Ammon's horn (tissue), 1 donor: Measurements from ENCODE around the gene UPF3A.
A peak's percentile ranks its signal among the peaks of the same experiment; 100 is the strongest.
"Not testable (repeated sequence)": the region's sequence is repeated elsewhere in the genome, so short reads cannot be mapped to it uniquely, and the experiment has no call there.

Source experiments
- DNase-seq: peaks from one replicate; pipeline ENCODE4 v3.0.0-alpha.2; 2016; ENCODE audit warnings: low spot score

Gene UPF3A

DNA sequence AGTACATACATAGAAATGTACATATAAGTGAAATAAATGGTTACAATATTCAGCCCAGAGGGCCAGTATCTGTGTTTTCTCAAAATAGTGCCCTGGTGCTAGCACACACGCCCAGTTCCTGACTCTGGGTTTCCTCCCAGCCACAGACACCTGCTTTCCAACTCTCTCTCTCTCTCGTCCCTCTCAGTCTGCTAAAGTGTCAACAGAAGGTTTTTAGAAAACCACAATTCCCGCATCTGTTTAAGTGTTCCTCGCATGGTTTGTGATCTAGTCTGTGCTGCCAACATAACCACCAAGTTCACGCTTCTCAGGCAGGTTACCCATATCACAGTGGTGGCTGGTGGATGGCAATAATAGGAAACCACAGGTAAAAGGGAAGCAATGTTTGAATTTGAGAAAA is 17.8 kb upstream of the UPF3A start:
- no peak for DNase-seq

DNA sequence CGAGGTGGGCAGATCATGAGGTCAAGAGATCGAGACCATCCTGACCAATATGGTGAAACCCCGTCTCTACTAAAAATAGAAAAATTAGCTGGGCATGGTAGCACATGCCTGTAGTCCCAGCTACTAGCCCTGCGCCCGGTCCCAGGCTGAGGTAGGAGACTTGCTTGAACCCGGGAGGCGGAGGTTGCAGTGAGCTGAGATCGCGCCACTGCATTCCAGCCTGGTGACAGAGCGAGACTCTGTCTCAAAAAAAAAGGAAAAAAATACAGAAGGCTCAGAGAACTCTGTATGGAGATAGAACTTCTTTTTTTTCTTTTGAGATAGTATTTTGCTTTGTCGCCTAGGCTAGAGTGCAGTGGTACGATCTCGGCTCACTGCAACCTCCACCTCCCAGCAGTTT is 17.1 kb upstream of the UPF3A start:
- DNase-seq: not testable (repeated sequence)

GRCh38 chr13:114264886-114265611 is 16.4 kb upstream of the UPF3A start:
- no peak for DNase-seq

- DNase-seq: no peak
These were observed 15.2 kb upstream of the UPF3A start for GRCh38 chr13:114266241-114266640.

DNA sequence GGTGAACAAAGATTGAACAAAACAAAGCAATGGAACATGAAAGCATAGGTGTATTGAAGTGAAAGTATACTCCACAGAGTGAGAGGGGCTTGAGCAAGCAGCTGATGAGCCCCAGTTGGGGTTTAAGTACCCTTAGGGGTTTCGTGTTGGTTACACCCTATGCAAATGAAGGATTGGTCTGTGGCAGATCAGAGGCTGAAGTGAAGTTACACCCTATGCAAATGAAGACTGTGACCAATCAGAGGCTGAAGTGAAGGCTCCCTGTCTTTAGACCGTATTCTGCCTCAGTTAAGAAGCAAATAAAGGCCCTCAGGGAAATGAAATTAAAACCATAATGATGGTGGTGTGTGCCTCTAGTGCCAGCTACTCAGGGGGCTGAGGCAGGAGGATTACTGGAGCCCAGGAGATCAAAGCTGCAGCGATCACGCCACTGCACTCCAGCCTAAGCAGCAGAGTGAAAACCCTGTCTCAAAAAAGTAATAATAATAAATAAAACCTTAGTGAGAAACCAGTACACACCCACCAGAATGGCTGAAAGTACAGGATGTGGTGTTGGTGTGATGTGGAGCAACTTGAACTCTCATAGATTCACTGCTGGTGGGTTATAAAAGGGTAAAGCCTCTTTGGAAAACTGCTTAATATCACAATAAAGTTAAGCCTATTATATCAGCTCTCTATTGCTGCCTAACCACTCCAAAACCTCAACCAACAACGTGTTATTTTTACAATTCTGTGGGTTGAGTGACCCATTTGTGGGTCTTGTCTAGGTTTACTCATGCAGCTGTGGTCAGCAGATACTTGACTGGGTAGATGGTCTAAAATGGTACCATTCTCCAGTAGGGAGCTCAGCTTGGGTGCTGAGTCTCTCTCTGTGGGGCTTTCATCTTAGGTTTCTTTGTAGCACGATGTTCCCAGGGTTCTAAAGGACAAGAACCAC is 12.8 kb upstream of the UPF3A start:
- DNase-seq: no peak

GRCh38 chr13:114269281-114269770 is 12.1 kb upstream of the UPF3A start:
- no peak for DNase-seq

- no peak for DNase-seq
These were observed 8.4 kb upstream of the UPF3A start for GRCh38 chr13:114272977-114273376.

- no peak for DNase-seq
These were observed 6.1 kb upstream of the UPF3A start for GRCh38 chr13:114275304-114275703.

DNA sequence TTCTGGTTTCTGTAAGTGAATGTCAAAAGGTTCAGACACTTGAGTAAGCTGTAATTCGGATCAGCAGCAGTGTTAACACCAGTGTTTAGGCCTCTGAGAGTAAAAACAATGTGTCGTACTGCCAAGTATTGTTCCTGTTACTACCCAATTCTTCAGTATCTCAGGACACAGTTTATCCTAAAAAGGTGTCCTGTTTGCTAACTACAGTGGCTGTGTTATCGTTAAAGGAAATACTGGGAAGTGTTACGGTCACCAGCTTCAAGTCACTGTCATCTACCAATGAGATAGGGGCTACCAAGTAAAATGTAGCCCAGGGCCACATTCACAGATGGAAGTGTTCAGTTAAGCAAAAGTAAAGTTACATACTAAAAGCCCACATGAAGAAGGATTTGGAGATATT is 2.3 kb upstream of the UPF3A start:
- DNase-seq: no peak

- DNase-seq: no peak
These were observed 1.5 kb upstream of the UPF3A start for GRCh38 chr13:114279758-114280355.

GRCh38 chr13:114282041-114282670 is 755 bp downstream of the UPF3A start:
- DNase-seq: peak; percentile 74

GRCh38 chr13:114283576-114283975 is 2.2 kb downstream of the UPF3A start:
- DNase-seq: no peak

DNA sequence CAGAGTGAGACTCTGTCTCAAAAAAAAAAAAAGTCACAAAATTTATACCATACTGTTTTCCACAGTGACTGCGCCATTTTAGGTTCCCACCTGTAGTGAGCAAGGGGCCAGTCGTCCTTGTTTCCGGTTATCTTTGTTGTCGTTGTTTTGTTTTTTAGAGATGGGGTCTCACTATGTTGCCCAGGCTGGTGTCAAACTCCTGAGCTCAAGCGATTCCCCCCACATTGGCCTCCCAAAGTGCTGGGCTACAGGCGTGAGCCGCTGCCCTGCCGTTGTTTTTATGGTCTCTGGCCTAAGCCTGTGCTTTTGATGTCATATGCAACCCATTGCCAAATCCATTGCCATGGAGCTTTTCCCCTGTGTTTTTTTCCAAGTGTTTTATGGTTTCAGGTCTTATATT is 3.3 kb downstream of the UPF3A start:
- no peak for DNase-seq

DNA sequence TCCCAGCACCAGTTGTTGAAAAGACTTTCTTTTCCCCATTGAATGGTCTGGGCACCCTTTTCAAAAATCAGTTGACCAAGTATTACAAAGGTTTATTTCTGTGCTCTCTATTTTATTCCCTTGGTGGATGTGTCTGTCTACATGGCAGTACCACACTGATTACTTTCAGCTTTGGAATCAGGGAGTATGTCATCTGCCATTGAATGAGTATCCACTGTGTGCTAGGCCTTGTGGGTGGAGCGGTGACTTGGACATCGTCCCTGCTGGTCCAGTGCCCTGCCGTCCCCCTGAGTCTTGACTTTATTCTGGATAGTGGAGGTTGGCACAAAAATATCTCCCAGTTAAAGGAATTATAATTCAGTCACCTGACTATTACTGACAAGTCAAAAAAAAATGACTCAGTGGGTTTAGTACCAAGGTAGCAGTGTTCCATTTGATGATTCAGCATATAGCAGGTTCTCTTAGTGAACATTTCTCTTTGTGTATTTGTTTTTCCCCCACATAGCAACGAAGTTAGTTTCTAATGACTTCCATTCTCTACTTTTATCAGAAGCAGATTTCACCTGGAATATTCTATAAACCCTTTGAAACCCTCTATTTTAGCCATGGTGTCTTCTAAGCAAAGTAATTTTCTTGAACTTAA is 3.9 kb downstream of the UPF3A start:
- DNase-seq: no peak

DNA sequence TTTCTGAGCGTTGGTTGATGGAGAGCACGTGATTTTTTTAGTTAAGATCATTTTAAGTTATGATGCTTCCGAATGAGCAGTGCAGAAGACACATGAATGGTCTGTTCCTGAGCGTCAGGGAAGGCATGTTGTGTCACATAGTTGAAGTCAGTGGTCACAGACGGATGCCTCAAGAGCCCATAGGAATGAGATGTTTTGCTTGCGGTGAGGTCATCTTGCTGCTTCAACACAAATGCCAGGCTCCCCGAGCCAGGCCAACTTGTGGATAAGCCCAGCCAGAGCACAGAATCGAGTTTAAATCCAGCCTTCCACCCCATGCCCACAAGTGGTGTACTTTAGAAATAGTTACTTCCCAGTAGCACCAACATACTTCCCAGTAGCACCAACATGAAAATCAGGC is 5.4 kb downstream of the UPF3A start:
- no peak for DNase-seq

- no peak for DNase-seq
These were observed 6.8 kb downstream of the UPF3A start for GRCh38 chr13:114288157-114288591.

DNA sequence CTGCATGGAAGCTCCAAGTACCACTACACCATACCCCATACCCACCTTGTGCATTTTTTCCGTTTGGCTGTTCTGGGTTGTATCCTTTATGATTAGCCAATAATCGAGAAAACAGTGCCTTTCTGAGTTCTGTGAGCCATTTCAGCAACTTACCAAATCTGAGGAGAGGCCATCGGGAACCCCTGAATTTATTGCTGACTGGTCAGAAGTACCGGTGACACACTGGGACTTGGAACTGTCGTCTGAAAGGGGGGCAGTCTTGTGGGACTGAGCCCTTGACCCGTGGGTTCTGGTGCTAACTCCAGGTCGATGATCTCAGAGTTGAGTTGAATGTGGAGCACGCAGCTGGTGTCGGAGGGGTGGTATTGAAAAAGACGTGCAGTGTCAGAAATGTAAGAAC is 15.0 kb downstream of the UPF3A start:
- DNase-seq: no peak

DNA sequence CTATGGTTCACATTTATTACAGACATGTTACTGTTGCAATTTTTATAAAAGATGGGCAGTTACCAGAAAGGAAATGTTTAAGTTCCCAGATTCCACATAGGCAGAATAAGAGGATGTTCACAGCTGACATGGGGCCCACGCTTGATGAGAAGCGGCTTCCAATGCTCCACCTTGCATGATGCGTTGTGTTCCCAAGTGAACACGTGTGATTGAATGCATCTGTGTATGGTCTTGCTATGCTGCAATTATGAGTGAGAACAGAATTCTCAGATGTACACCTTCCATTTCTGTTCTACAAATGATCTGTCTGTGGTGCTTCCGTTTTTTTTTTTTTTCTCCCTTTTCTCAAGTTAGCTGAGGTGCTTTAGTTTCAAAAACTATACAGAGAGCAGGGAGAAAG is 15.5 kb downstream of the UPF3A start:
- DNase-seq: no peak

GRCh38 chr13:114298866-114299265 is 17.5 kb downstream of the UPF3A start:
- no peak for DNase-seq

- no peak for DNase-seq
These were observed 18.4 kb downstream of the UPF3A start for GRCh38 chr13:114299604-114300305.

- no peak for DNase-seq
These were observed 22.4 kb downstream of the UPF3A start for GRCh38 chr13:114303700-114304327.
